Type B pancreatic cell (in vitro differentiated cells): ENCODE measurements around the gene PEMT. TPM values are rescaled to one million over a fixed set of nuclear protein-coding genes. Genes with fewer than 3 reads are reported as not detected.
A peak's percentile ranks its signal among the peaks of the same experiment; 100 is the strongest.

Source experiments
- DNase-seq: peaks from one replicate; pipeline ENCODE4 v3.0.0; 2021; ENCODE audit warnings: mixed read lengths; ENCODE audit not compliant: unreplicated experiment; ENCODE audit errors: extremely low spot score
- H3K27ac Mint-ChIP-seq: 2 replicates; pipeline ENCODE4 v1.8.0; 2021; ENCODE audit warnings: mild to moderate bottlenecking, mixed read lengths
- H3K27me3 Mint-ChIP-seq: 2 replicates; pipeline ENCODE4 v1.8.0; 2021; ENCODE audit warnings: mixed read lengths
- H3K36me3 Mint-ChIP-seq: 2 replicates; pipeline ENCODE4 v1.8.0; 2021; ENCODE audit warnings: mixed read lengths
- H3K4me1 Mint-ChIP-seq: one replicate; pipeline ENCODE4 v1.8.0; 2021; ENCODE audit warnings: mixed read lengths; ENCODE audit not compliant: unreplicated experiment
- H3K4me3 Mint-ChIP-seq: 2 replicates; pipeline ENCODE4 v1.8.0; 2021; ENCODE audit warnings: mild to moderate bottlenecking, mixed read lengths
- H3K9me3 Mint-ChIP-seq: 2 replicates; pipeline ENCODE4 v1.8.0; 2021; ENCODE audit warnings: mixed read lengths
- CTCF ChIP-seq: fragments of 200-600 bp; sonication (generic); conservative IDR thresholded peaks from 2 replicates; pipeline ENCODE4 v1.5.0; 2021; ENCODE audit warnings: antibody characterized with exemption, mild to moderate bottlenecking
- total RNA-seq: library from RNA; stranded (reverse); gene quantifications from 2 replicates; pipeline ENCODE4 v1.2.1, GENCODE V29; 2021; ENCODE audit warnings: low replicate concordance

The PEMT gene
- total RNA-seq, 1 donor from 2014 or later, result 32.1 TPM

DNA sequence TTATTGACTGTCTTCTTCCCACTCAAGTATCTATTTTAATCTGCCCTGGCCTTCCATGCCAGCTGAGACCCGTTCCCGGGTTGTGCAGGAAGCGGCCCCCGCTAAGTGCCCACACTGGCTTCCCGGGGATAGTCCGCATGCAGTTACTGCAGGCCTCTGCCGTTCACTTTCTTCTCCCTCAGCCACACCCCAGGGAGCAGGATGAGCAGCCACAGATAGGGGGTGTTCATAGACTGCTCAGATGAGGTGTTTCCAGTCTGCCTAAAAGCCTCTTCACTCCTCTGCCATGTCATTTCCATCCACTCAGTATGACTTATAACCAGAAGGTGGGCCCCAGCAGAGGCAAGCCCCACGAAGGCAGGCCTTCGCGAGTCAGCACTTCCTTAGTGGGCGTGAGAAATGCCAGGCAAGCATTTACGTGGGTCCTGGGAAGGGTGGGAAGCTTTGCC is 107.0 kb downstream of the PEMT start:
- Mint-ChIP-seq H3K27ac (no peak overlapping the region), H3K4me1 (peaks cover 9% of the 10 kb centered on the region), H3K9me3 (no peaks in the 10 kb centered on the region), H3K27me3 (no peaks in the 10 kb centered on the region), H3K4me3 (no peak overlapping the region), H3K36me3 (peaks cover 22% of the 10 kb centered on the region)
- no peak for TF ChIP-seq CTCF
- no peak for DNase-seq

DNA sequence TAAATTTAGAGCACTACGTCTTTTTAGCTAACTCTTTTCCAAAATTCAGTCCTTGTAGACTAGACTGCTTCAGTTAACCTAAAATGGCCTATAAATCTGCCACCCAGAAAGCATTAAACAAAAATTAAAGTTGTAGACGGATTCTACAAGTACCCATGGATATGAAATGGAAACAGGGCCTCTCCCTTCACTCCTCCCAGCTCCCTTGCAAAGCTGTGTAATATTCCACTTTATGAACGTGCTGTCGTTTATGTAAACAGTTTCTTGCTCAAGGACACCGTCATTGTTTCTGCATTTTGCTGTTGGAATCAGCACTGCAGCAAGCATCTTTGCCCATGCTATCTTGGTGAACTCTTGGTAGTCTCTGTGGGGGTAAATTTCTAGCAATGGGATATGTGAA is 109.6 kb downstream of the PEMT start:
- Mint-ChIP-seq H3K36me3 (peaks cover 13% of the 10 kb centered on the region), H3K4me1 (peaks cover 14% of the 10 kb centered on the region), H3K4me3 (no peak overlapping the region), H3K27me3 (no peaks in the 10 kb centered on the region), H3K27ac (no peak overlapping the region), H3K9me3 (no peaks in the 10 kb centered on the region)
- DNase-seq, result no peak
- no peak for TF ChIP-seq CTCF

GRCh38 chr17:17480593-17481148 is 110.8 kb downstream of the PEMT start:
- peaks cover 14% of the 10 kb centered on the region for H3K4me1 Mint-ChIP-seq
- H3K9me3 Mint-ChIP-seq, result no peaks in the 10 kb centered on the region
- TF ChIP-seq CTCF, result no peak
- H3K4me3 Mint-ChIP-seq, result no peak overlapping the region
- H3K27ac Mint-ChIP-seq, result no peak overlapping the region
- H3K36me3 Mint-ChIP-seq, result peaks cover 10% of the 10 kb centered on the region
- peaks cover under 1% of the 10 kb centered on the region for H3K27me3 Mint-ChIP-seq
- no peak for DNase-seq

GRCh38 chr17:17479209-17479608 is 112.3 kb downstream of the PEMT start:
- no peak for DNase-seq
- no peaks in the 10 kb centered on the region for H3K9me3 Mint-ChIP-seq
- peaks cover 9% of the 10 kb centered on the region for H3K4me1 Mint-ChIP-seq
- peak overlapping the region; percentile 41 for H3K27ac Mint-ChIP-seq
- peaks cover 5% of the 10 kb centered on the region for H3K27me3 Mint-ChIP-seq
- H3K36me3 Mint-ChIP-seq, result peaks cover 4% of the 10 kb centered on the region
- no peak for TF ChIP-seq CTCF
- H3K4me3 Mint-ChIP-seq, result peak overlapping the region; percentile 69

- Mint-ChIP-seq H3K9me3 (no peaks in the 10 kb centered on the region), H3K36me3 (peaks cover 4% of the 10 kb centered on the region), H3K27me3 (peaks cover 25% of the 10 kb centered on the region), H3K4me1 (peaks cover 7% of the 10 kb centered on the region), H3K27ac (peak within 1 kb of the TSS; percentile 93), H3K4me3 (peak within 1 kb of the TSS; percentile 94)
- TF ChIP-seq CTCF, result no peak
- peak; percentile 93 for DNase-seq
Observed at GRCh38 chr17:17476865-17477467, 114.5 kb downstream of the PEMT start, which contains the start of gene MED9. MED9 (plus strand) TSS chr17:17477000; CDS start chr17:17477042, 42 bp downstream.
